Muscle of leg (tissue), 11 donors: ENCODE measurements around the gene CNRIP1. TPM values are rescaled to one million over a fixed set of nuclear protein-coding genes. Genes with fewer than 3 reads are reported as not detected.

ENCODE experiments used
- DNase-seq: peaks from one replicate; pipeline ENCODE4 v3.0.0; 2013
- H3K27ac ChIP-seq: one replicate; pipeline ENCODE4 v1.5.1; 2013; ENCODE audit warnings: mild to moderate bottlenecking, low read length, control low read depth
- H3K27me3 ChIP-seq: one replicate; pipeline ENCODE4 v1.6.1; 2013; ENCODE audit warnings: low read length; ENCODE audit not compliant: control insufficient read depth, insufficient read depth
- H3K36me3 ChIP-seq: one replicate; pipeline ENCODE4 v1.6.1; 2013; ENCODE audit warnings: low read length; ENCODE audit not compliant: control insufficient read depth, insufficient read depth
- H3K4me1 ChIP-seq: one replicate; pipeline ENCODE4 v1.6.1; 2013; ENCODE audit warnings: low read length; ENCODE audit not compliant: control insufficient read depth, insufficient read depth
- H3K4me3 ChIP-seq: one replicate; pipeline ENCODE4 v1.5.1; 2013; ENCODE audit warnings: low read length, control low read depth
- H3K9me3 ChIP-seq: replicated peaks from 2 replicates; pipeline ENCODE4 v1.6.1; 2013; ENCODE audit warnings: low read depth, low read length; ENCODE audit not compliant: control insufficient read depth
- WGBS: methylation state at CpG from one replicate; pipeline ENCODE4 v1.1.5; 2013; ENCODE audit warnings: missing lambda C conversion rate; ENCODE audit not compliant: insufficient coverage; 5-methylcytosine and 5-hydroxymethylcytosine counted together
- polyA plus RNA-seq, 8 donors: library from polyadenylated mRNA; unstranded; fragments of 120-200 nt; gene quantifications; one replicate each; pipeline versions ENCODE4 v1.2.1 to v1.2.3, GENCODE V29; 2013; ENCODE audit warnings: inconsistent platforms in 1 of 8, low replicate concordance in 1 of 8; ENCODE audit not compliant: insufficient read length in 8 of 8, insufficient read depth in 1 of 8
- total RNA-seq: library from RNA; stranded (reverse); fragments of 120-200 nt; gene quantifications from one replicate; pipeline ENCODE4 v1.2.4, GENCODE V29; 2013

CNRIP1 gene
- total and polyA plus RNA-seq, 9 donors, result 21.1 to 34.7 (median 24.7) TPM

DNA sequence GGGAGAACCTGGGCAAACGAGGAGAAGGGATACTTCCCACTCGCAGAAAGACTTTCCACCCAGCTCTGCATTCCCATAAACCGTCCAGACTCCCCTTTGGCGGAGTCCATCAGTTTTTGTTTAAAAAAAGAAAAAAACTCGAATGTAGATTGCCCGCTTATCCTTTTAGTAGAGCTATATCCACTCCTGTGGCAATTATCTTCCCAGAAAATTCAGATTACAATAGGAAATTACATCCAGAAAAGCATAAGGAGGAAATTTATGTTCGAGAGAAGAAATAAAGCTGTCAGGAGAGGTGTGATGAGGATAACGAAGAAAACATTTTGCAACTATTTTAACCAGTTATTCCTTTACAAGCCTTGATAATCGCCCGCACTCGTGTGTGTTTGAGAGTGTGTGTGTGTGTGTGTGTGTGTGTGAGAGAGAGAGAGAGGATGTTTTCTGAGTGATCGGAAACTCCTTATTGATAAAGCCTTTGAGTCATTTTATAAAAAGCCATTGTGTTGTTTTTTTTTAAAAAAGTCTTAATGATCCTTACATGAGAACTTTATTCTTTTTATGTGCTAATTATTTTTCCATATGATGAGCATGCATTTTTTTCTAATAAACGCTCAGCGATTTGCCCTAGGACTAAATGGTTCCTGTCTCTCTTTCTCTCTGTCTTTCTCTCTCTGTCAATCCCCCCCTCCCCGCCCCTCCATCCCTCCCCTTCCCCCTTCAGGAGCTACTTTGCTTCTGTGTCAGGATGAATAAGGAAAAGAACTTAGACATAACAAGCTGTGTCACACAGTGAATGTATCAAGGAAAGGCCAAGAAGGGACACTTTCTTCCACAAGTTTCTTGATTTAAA lies 66.3 kb downstream of the CNRIP1 start:
- WGBS, result no CpG with 5 or more reads among the region's 15 CpGs
- H3K27me3 ChIP-seq, result no peaks in the 10 kb centered on the region
- peak; percentile 55 for DNase-seq

GRCh38 chr2:68252400-68253218 lies 67.1 kb downstream of the CNRIP1 start, which contains the start of gene PPP3R1:
Gene PPP3R1, minus strand, starts transcription at chr2:68252532. Its CDS starts 405 bp downstream, at chr2:68252127.
- H3K4me1 ChIP-seq, result peaks cover 7% of the 10 kb centered on the region
- H3K4me3 ChIP-seq, result peak within 1 kb of the TSS; percentile 86
- WGBS, result under 1% methylated on average over 72 of the region's 79 CpGs
- peak; percentile 99 for DNase-seq
- peak within 1 kb of the TSS; percentile 98 for H3K27ac ChIP-seq
- H3K36me3 ChIP-seq, result peaks cover 2% of the 10 kb centered on the region
- no peaks in the 10 kb centered on the region for H3K27me3 ChIP-seq
- H3K9me3 ChIP-seq, result no peaks in the 10 kb centered on the region

More for the DNA sequence above, 66.3 kb downstream of the CNRIP1 start:
- Histone ChIP-seq H3K36me3 (peaks cover under 1% of the 10 kb centered on the region), H3K9me3 (no peaks in the 10 kb centered on the region), H3K4me1 (peaks cover 6% of the 10 kb centered on the region), H3K4me3 (peak overlapping the region; percentile 86), H3K27ac (peak overlapping the region; percentile 98)

DNA sequence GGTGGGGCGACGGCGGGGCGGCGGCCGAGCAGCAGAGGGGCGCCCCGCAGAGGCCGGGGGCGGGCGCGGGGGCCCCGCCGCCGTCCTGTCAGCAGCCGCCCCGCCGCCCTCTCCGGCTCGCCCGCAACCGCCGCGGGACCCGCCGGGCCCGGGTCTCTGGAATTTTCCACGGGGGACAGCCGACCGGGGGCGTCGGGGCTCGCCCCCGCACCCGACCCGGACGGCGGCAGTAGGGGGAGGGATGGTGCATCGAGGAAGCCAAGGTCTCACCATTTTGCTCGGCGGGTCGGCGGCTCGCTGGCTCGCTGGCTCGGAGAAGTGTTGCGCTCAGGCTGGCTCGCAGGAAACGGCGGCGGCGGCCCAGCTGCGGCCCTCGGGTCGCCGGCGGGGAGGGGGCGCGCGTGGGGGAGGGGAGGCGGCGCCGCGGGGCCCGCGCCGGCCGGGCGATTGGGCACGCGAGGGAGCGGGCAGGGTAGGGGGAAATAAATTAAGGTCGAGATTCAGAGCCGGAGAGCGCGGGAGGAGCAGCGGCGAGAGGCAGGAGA lies 67.8 kb downstream of the CNRIP1 start:
- Histone ChIP-seq H3K4me1 (peaks cover 7% of the 10 kb centered on the region), H3K27me3 (no peaks in the 10 kb centered on the region), H3K27ac (peak overlapping the region; percentile 96), H3K36me3 (peaks cover 2% of the 10 kb centered on the region), H3K4me3 (peak overlapping the region; percentile 78), H3K9me3 (no peaks in the 10 kb centered on the region)
- DNase-seq, result peak; percentile 43
- WGBS, result under 1% methylated on average over 68 of the region's 78 CpGs

- WGBS, result 0% methylated on average over 32 of the region's 41 CpGs
- DNase-seq, result peak; percentile 89
- H3K27me3 ChIP-seq, result no peaks in the 10 kb centered on the region
Observed at GRCh38 chr2:68251187-68251854, 68.4 kb downstream of the CNRIP1 start.

DNA sequence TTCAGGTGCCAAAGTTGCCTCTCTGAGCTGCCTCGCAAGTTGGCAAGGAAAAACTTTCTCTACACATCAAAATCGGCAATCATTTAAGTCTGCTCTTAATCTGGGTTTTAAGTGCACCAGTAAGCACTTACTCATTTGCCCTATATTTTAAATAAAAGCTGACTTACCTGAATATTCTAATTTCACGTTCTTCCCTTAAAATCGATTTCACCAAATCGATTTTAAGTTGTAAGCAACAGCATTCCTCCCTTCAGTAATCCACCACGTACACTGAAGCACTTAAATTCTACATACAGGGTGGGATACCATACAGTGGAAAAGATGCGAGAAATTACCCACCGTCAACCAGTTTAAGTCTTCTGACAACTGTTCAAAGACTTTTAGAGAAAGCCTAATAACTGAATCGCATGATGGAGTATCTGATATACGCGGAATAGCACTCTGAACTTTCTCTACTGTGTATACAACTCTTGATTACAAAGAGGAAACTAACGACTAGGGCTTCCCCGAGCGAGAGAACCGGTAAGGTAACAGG lies 69.0 kb downstream of the CNRIP1 start:
- no peaks in the 10 kb centered on the region for H3K9me3 ChIP-seq
- peaks cover 2% of the 10 kb centered on the region for H3K36me3 ChIP-seq
- DNase-seq, result no peak
- peak overlapping the region; percentile 76 for H3K4me3 ChIP-seq
- H3K27ac ChIP-seq, result peak overlapping the region; percentile 96
- no peaks in the 10 kb centered on the region for H3K27me3 ChIP-seq
- H3K4me1 ChIP-seq, result peaks cover 7% of the 10 kb centered on the region
- 19% methylated on average over 2 of the region's 15 CpGs for whole genome bisulfite sequencing

More at GRCh38 chr2:68251187-68251854, 68.4 kb downstream of the CNRIP1 start:
- Histone ChIP-seq H3K9me3 (no peaks in the 10 kb centered on the region), H3K27ac (peak overlapping the region; percentile 96), H3K4me3 (peak overlapping the region; percentile 76), H3K36me3 (peaks cover 2% of the 10 kb centered on the region), H3K4me1 (peaks cover 7% of the 10 kb centered on the region)

- Histone ChIP-seq H3K4me3 (peak overlapping the region; percentile 76), H3K36me3 (peaks cover 2% of the 10 kb centered on the region), H3K4me1 (peaks cover 7% of the 10 kb centered on the region), H3K27ac (peak overlapping the region; percentile 96), H3K9me3 (no peaks in the 10 kb centered on the region), H3K27me3 (no peaks in the 10 kb centered on the region)
- DNase-seq, result peak; percentile 25
- WGBS, result 20% methylated on average over 1 of the region's 5 CpGs
Observed at GRCh38 chr2:68250196-68250595, 69.6 kb downstream of the CNRIP1 start.

GRCh38 chr2:68248806-68249205 lies 70.9 kb downstream of the CNRIP1 start:
- Histone ChIP-seq H3K4me1 (peaks cover 7% of the 10 kb centered on the region), H3K4me3 (no peak overlapping the region), H3K9me3 (no peaks in the 10 kb centered on the region), H3K36me3 (peaks cover 2% of the 10 kb centered on the region), H3K27ac (no peak overlapping the region), H3K27me3 (no peaks in the 10 kb centered on the region)
- WGBS, result no CpG with 5 or more reads among the region's 2 CpGs
- no peak for DNase-seq

GRCh38 chr2:68248361-68248760 lies 71.4 kb downstream of the CNRIP1 start:
- Histone ChIP-seq H3K36me3 (peaks cover 2% of the 10 kb centered on the region), H3K4me1 (peaks cover 7% of the 10 kb centered on the region), H3K27me3 (no peaks in the 10 kb centered on the region), H3K4me3 (no peak overlapping the region), H3K27ac (no peak overlapping the region), H3K9me3 (no peaks in the 10 kb centered on the region)
- DNase-seq, result no peak
- 77% methylated on average over 1 of the region's 3 CpGs for whole genome bisulfite sequencing

DNA sequence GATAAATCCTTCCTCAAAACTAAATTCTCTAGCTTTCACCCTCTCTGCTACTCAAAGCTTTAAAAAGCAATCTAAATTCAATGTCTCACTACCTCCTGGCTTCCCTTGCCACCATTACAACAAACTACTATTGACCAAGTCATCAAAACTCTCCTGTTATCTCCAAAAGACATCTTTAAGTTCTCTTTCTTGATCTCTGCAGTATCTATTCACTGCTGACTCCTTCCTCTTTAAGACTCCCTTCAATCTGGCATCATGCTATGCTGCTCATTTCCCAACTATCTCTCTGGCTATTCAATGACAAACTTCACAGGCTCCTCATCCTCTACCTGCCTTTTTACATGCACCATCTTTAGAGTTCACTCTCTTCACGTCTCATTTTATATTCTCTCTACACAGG lies 73.4 kb downstream of the CNRIP1 start:
- Histone ChIP-seq H3K4me1 (peaks cover 7% of the 10 kb centered on the region), H3K27ac (no peak overlapping the region), H3K27me3 (no peaks in the 10 kb centered on the region), H3K36me3 (peaks cover 2% of the 10 kb centered on the region), H3K4me3 (no peak overlapping the region), H3K9me3 (no peaks in the 10 kb centered on the region)
- 88% methylated on average over 1 of the region's 1 CpG for WGBS
- DNase-seq, result no peak
